Cardiac fibroblast (primary cell): ENCODE results near the gene CRYBG2.

Source experiments
- DNase-seq, 2 donors: peaks; one replicate each; pipeline versions ENCODE4 v3.0.0 to v3.0.0-alpha.2; 2010; ENCODE audit warnings: low read depth in 2 of 2
- H3K4me3 ChIP-seq, 2 donors: replicated peaks in 1 of 2; 1 replicate in 1 of 2; 2 replicates in 1 of 2; pipeline ENCODE4 v1.5.1; 2011; ENCODE audit warnings: low read depth in 2 of 2, low read length in 2 of 2, mild to moderate bottlenecking in 2 of 2, moderate library complexity in 1 of 2
- TF ChIP-seq, protein P1 (sequence below): IDR thresholded peaks from one replicate; pipeline ENCODE4 v1.5.1; 2011; ENCODE audit warnings: low read depth, mild to moderate bottlenecking, low read length, inconsistent platforms

CRYBG2 gene

GRCh38 chr1:26328597-26328996 is 25.3 kb downstream of the CRYBG2 start:
- no peak for DNase-seq
- TF ChIP-seq, protein P1, sequence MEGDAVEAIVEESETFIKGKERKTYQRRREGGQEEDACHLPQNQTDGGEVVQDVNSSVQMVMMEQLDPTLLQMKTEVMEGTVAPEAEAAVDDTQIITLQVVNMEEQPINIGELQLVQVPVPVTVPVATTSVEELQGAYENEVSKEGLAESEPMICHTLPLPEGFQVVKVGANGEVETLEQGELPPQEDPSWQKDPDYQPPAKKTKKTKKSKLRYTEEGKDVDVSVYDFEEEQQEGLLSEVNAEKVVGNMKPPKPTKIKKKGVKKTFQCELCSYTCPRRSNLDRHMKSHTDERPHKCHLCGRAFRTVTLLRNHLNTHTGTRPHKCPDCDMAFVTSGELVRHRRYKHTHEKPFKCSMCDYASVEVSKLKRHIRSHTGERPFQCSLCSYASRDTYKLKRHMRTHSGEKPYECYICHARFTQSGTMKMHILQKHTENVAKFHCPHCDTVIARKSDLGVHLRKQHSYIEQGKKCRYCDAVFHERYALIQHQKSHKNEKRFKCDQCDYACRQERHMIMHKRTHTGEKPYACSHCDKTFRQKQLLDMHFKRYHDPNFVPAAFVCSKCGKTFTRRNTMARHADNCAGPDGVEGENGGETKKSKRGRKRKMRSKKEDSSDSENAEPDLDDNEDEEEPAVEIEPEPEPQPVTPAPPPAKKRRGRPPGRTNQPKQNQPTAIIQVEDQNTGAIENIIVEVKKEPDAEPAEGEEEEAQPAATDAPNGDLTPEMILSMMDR = no peak
- no peak overlapping the region for H3K4me3 ChIP-seq

DNA sequence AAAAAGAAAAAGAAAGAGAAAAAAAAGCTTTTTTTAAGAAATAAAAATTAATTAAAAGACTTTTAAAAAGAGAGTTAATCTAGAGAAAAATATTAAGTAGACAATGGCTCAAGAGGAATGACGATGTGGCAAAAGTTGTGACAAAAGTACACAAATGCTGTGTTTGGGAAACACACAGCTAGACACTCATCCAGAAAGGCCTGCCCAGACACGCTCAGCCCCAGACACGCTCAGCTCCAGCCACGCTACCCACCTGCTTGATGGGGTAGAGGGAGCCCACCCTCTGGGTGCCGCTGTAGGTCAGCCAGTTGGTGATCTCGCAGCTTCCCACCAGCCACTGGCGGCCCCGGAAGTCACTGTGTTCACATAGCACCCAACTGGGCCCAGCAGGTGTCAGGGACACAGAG is 26.0 kb downstream of the CRYBG2 start:
- TF ChIP-seq, protein P1 = no peak

GRCh38 chr1:26324550-26324949 is 29.4 kb downstream of the CRYBG2 start:
- no peak overlapping the region for H3K4me3 ChIP-seq
- no peak for DNase-seq
- TF ChIP-seq, protein P1 = no peak

More for the DNA sequence above, 26.0 kb downstream of the CRYBG2 start:
- DNase-seq = no peak
- H3K4me3 ChIP-seq = no peak overlapping the region

DNA sequence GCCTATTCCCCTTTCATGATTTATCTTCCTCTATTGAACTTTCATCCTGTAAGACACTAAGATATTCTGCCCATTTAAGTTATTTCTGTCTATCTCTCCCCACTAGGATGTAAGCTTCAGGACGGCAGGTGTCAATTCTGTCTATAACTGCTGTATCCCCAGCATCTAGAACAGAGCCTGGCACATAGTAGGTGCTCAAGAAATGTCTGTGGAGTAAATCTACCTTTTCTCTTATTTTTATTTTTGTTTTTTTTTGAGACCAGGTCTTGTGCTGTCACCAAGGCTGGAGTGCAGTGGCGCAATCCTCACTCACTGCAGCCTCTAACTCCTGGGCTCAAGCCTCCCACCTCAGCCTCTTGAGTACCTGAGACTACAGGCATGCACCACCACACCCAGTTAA is 30.5 kb downstream of the CRYBG2 start:
- DNase-seq = no peak
- TF ChIP-seq, protein P1 = no peak
- no peak overlapping the region for H3K4me3 ChIP-seq

- no peak overlapping the region for H3K4me3 ChIP-seq
- TF ChIP-seq, protein P1 = no peak
- DNase-seq = no peak
Measured at GRCh38 chr1:26322042-26322331, 31.9 kb downstream of the CRYBG2 start.

DNA sequence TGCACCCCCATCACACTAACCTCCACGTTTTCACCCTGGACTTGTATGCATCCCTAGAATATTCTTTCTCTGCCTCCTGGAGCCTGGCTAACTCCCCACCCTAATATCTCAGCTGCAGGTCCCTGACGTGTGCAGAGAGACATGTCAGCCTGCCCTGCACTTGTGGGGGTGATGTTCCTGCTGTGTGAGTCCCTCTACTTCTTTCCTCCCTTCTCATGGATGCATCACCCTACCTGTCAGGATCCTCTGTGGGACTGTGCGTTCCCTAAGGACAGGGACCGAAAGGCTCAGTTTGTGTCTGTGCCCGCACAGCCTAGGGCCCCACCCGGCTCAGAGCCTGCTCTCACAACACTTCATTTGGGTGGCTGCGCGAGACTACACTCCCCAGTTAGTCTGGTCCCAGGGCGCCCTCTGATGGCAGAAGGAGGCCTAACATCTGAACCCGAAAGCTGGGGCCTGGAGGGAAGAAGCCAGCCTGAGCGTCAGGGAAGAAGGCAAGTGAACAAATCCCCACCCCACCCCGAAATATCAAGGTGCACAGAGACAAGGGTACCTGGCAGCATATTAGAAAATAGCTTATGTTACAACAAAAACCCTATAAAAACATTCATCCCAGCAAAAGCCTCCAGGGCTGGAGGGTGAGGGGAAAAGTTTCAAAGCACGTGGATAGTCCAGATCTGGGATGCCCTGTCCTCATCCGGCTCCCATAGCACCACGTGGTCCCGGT is 32.5 kb downstream of the CRYBG2 start:
- DNase-seq = peak; percentile 88 to 89
- TF ChIP-seq, protein P1 = peak; percentile 93
- H3K4me3 ChIP-seq = no peak overlapping the region

DNA sequence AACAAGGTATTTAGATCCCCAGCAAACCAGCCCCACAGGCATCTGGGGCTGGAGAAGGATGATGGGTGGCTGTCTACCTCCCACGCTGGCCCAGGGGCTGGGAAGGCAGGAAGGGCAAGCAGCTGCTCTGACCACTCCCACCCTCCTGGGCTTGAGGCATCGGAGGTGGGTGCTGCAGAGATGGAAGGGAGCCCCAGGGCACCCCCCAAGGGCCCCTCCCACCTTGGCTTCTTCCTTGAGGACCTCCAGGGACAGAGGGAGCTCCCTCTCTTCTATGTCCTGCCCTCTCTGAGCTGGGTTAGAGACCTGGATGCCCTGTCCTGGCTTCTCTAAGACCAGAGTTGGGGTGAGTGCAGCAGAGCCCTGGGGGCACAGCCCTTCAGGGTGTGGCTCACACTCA is 33.0 kb downstream of the CRYBG2 start:
- no peak for DNase-seq
- no peak overlapping the region for H3K4me3 ChIP-seq
- TF ChIP-seq, protein P1 = no peak
